ENCODE data around the gene SLC4A5.
A peak's percentile ranks its signal among the peaks of the same experiment; 100 is the strongest.

The SLC4A5 gene

GRCh38 chr2:74286725-74287124 is 56.5 kb downstream of the SLC4A5 start:
- Mint-ChIP-seq H3K4me1 (peaks cover 15% of the 10 kb centered on the region), H3K36me3 (no peaks in the 10 kb centered on the region), H3K27ac (no peak overlapping the region), H3K9me3 (no peaks in the 10 kb centered on the region), H3K4me3 (no peak overlapping the region)
- DNase-seq (ENCODE audit: low spot score in 2 of 2) (no peak), ATAC-seq (peak; percentile 77)

- Mint-ChIP-seq H3K4me3 (no peak overlapping the region), H3K4me1 (no peaks in the 10 kb centered on the region), H3K36me3 (no peaks in the 10 kb centered on the region), H3K27ac (no peak overlapping the region), H3K9me3 (no peaks in the 10 kb centered on the region)
- DNase-seq (ENCODE audit: low spot score in 2 of 2) (no peak), ATAC-seq (no peak)
Observed at GRCh38 chr2:74281141-74281975, 61.9 kb downstream of the SLC4A5 start.

- no peak for ATAC-seq
- no peak overlapping the region for H3K4me3 Mint-ChIP-seq
- H3K9me3 Mint-ChIP-seq = no peaks in the 10 kb centered on the region
- DNase-seq (ENCODE audit: low spot score in 2 of 2) = no peak
- H3K36me3 Mint-ChIP-seq = no peaks in the 10 kb centered on the region
- H3K27ac Mint-ChIP-seq = no peak overlapping the region
- H3K4me1 Mint-ChIP-seq = no peaks in the 10 kb centered on the region
Observed at GRCh38 chr2:74278694-74279093, 64.5 kb downstream of the SLC4A5 start.

GRCh38 chr2:74278176-74278575 is 65.0 kb downstream of the SLC4A5 start:
- DNase-seq (ENCODE audit: low spot score in 2 of 2) (no peak), ATAC-seq (no peak)
- H3K4me1 Mint-ChIP-seq = no peaks in the 10 kb centered on the region
- H3K4me3 Mint-ChIP-seq = no peak overlapping the region
- no peaks in the 10 kb centered on the region for H3K9me3 Mint-ChIP-seq
- no peak overlapping the region for H3K27ac Mint-ChIP-seq
- H3K36me3 Mint-ChIP-seq = no peaks in the 10 kb centered on the region

- no peak overlapping the region for H3K4me3 Mint-ChIP-seq
- DNase-seq (ENCODE audit: low spot score in 2 of 2) = no peak
- no peaks in the 10 kb centered on the region for H3K9me3 Mint-ChIP-seq
- H3K36me3 Mint-ChIP-seq = no peaks in the 10 kb centered on the region
- no peaks in the 10 kb centered on the region for H3K4me1 Mint-ChIP-seq
- no peak overlapping the region for H3K27ac Mint-ChIP-seq
- no peak for ATAC-seq
Observed at GRCh38 chr2:74275228-74275627, 68.0 kb downstream of the SLC4A5 start.

GRCh38 chr2:74269667-74270066 is 73.5 kb downstream of the SLC4A5 start:
- no peaks in the 10 kb centered on the region for H3K9me3 Mint-ChIP-seq
- peaks cover 7% of the 10 kb centered on the region for H3K4me1 Mint-ChIP-seq
- no peaks in the 10 kb centered on the region for H3K36me3 Mint-ChIP-seq
- DNase-seq (ENCODE audit: low spot score in 2 of 2) = no peak
- no peak for ATAC-seq
- no peak overlapping the region for H3K4me3 Mint-ChIP-seq
- no peak overlapping the region for H3K27ac Mint-ChIP-seq

GRCh38 chr2:74267068-74267467 is 76.1 kb downstream of the SLC4A5 start:
- ATAC-seq = peak; percentile 94
- DNase-seq (ENCODE audit: low spot score in 2 of 2) = peak; percentile 14 to 61
- Mint-ChIP-seq H3K36me3 (no peaks in the 10 kb centered on the region), H3K9me3 (no peaks in the 10 kb centered on the region), H3K27ac (peak overlapping the region; percentile 85), H3K4me1 (peaks cover 7% of the 10 kb centered on the region), H3K4me3 (no peak overlapping the region)

GRCh38 chr2:74264281-74264680 is 78.9 kb downstream of the SLC4A5 start:
- DNase-seq (ENCODE audit: low spot score in 2 of 2) = no peak
- ATAC-seq = no peak
- Mint-ChIP-seq H3K4me1 (peaks cover 7% of the 10 kb centered on the region), H3K36me3 (no peaks in the 10 kb centered on the region), H3K9me3 (no peaks in the 10 kb centered on the region), H3K4me3 (no peak overlapping the region), H3K27ac (peak overlapping the region; percentile 54)

GRCh38 chr2:74262681-74263080 is 80.5 kb downstream of the SLC4A5 start:
- Mint-ChIP-seq H3K9me3 (no peaks in the 10 kb centered on the region), H3K27ac (no peak overlapping the region), H3K4me1 (peaks cover 7% of the 10 kb centered on the region), H3K4me3 (no peak overlapping the region), H3K36me3 (no peaks in the 10 kb centered on the region)
- DNase-seq (ENCODE audit: low spot score in 2 of 2) (no peak), ATAC-seq (no peak)

GRCh38 chr2:74261204-74261864 is 81.9 kb downstream of the SLC4A5 start:
- ATAC-seq = no peak
- Mint-ChIP-seq H3K4me3 (no peak overlapping the region), H3K9me3 (no peaks in the 10 kb centered on the region), H3K27ac (peak overlapping the region; percentile 72), H3K4me1 (no peaks in the 10 kb centered on the region), H3K36me3 (no peaks in the 10 kb centered on the region)
- no peak for DNase-seq (ENCODE audit: low spot score in 2 of 2)

- Mint-ChIP-seq H3K4me1 (no peaks in the 10 kb centered on the region), H3K27ac (peak overlapping the region; percentile 35), H3K9me3 (no peaks in the 10 kb centered on the region), H3K36me3 (no peaks in the 10 kb centered on the region), H3K4me3 (no peak overlapping the region)
- no peak for DNase-seq (ENCODE audit: low spot score in 2 of 2)
- no peak for ATAC-seq
Observed at GRCh38 chr2:74260495-74260894, 82.7 kb downstream of the SLC4A5 start.

GRCh38 chr2:74259733-74260132 is 83.5 kb downstream of the SLC4A5 start:
- no peaks in the 10 kb centered on the region for H3K9me3 Mint-ChIP-seq
- no peak overlapping the region for H3K27ac Mint-ChIP-seq
- no peak overlapping the region for H3K4me3 Mint-ChIP-seq
- no peak for ATAC-seq
- H3K36me3 Mint-ChIP-seq = no peaks in the 10 kb centered on the region
- H3K4me1 Mint-ChIP-seq = no peaks in the 10 kb centered on the region
- DNase-seq (ENCODE audit: low spot score in 2 of 2) = no peak

GRCh38 chr2:74259191-74259590 is 84.0 kb downstream of the SLC4A5 start:
- H3K9me3 Mint-ChIP-seq = no peaks in the 10 kb centered on the region
- no peak overlapping the region for H3K27ac Mint-ChIP-seq
- ATAC-seq (no peak), DNase-seq (ENCODE audit: low spot score in 2 of 2) (no peak)
- H3K36me3 Mint-ChIP-seq = no peaks in the 10 kb centered on the region
- no peaks in the 10 kb centered on the region for H3K4me1 Mint-ChIP-seq
- H3K4me3 Mint-ChIP-seq = no peak overlapping the region

GRCh38 chr2:74255660-74256213 is 87.5 kb downstream of the SLC4A5 start:
- Mint-ChIP-seq H3K9me3 (no peaks in the 10 kb centered on the region), H3K4me3 (no peak overlapping the region), H3K36me3 (no peaks in the 10 kb centered on the region), H3K27ac (no peak overlapping the region), H3K4me1 (no peaks in the 10 kb centered on the region)
- no peak for DNase-seq (ENCODE audit: low spot score in 2 of 2)
- no peak for ATAC-seq

GRCh38 chr2:74253971-74254310 is 89.3 kb downstream of the SLC4A5 start:
- DNase-seq (ENCODE audit: low spot score in 2 of 2) = no peak
- no peak overlapping the region for H3K27ac Mint-ChIP-seq
- no peak for ATAC-seq

More at GRCh38 chr2:74253971-74254310, 89.3 kb downstream of the SLC4A5 start:
- no peaks in the 10 kb centered on the region for H3K9me3 Mint-ChIP-seq
- H3K4me3 Mint-ChIP-seq = no peak overlapping the region
- no peaks in the 10 kb centered on the region for H3K36me3 Mint-ChIP-seq
- peaks cover 6% of the 10 kb centered on the region for H3K4me1 Mint-ChIP-seq
